ENCODE data around the gene GPD2.

GPD2 gene

GRCh38 chr2:156435718-156436496 lies at the start of gene GPD2:
Gene GPD2 (plus strand): TSS chr2:156436379. CDS start chr2:156476106, 39,727 bp downstream.
- no peak for TF ChIP-seq ZNF8 (CRISPR knock-in tag; IDR thresholded peaks at IDR 0.05)
- no peak for TF ChIP-seq ZC3H10 (CRISPR knock-in tag; IDR thresholded peaks at IDR 0.05)
- TF ChIP-seq TCF4 (CRISPR knock-in tag; IDR thresholded peaks at IDR 0.05; ENCODE audit: borderline replicate concordance), result no peak
- no peak for TF ChIP-seq CREB5 (CRISPR knock-in tag; IDR thresholded peaks at IDR 0.05; ENCODE audit: low read depth)
- no peak for TF ChIP-seq TOX (CRISPR knock-in tag; IDR thresholded peaks at IDR 0.05; ENCODE audit: borderline replicate concordance)
- TF ChIP-seq PATZ1 (CRISPR knock-in tag; IDR thresholded peaks at IDR 0.05; ENCODE audit: borderline replicate concordance), result peak; percentile 24; the same call in 1 of the 2 replicates
- TF ChIP-seq GLIS3 (CRISPR knock-in tag; IDR thresholded peaks at IDR 0.05), result no peak
- TF ChIP-seq ISL1 (CRISPR knock-in tag; IDR thresholded peaks at IDR 0.05), result no peak
- TF ChIP-seq RARB (CRISPR knock-in tag; IDR thresholded peaks at IDR 0.05), result no peak
- TF ChIP-seq PPARA (CRISPR knock-in tag; IDR thresholded peaks at IDR 0.05; ENCODE audit: borderline replicate concordance), result no peak
- TF ChIP-seq BACH2 (CRISPR knock-in tag; IDR thresholded peaks at IDR 0.05; ENCODE audit: borderline replicate concordance), result no peak
- TF ChIP-seq TSHZ2 (CRISPR knock-in tag; IDR thresholded peaks at IDR 0.05), result no peak; the same call in 1 of the 2 replicates
- 0 out of 2 replicates have a peak, but pooled peaks have one; percentile 57 for TF ChIP-seq CSDC2 (CRISPR knock-in tag; IDR thresholded peaks at IDR 0.05)
- ATAC-seq, result peak; percentile 97

- TF ChIP-seq ESRRG (CRISPR knock-in tag; IDR thresholded peaks at IDR 0.05) (no peak), TOX (CRISPR knock-in tag; IDR thresholded peaks at IDR 0.05; ENCODE audit: borderline replicate concordance) (no peak), PPARA (CRISPR knock-in tag; IDR thresholded peaks at IDR 0.05; ENCODE audit: borderline replicate concordance) (no peak), ZFP30 (CRISPR knock-in tag; IDR thresholded peaks at IDR 0.05) (no peak), TCF4 (CRISPR knock-in tag; IDR thresholded peaks at IDR 0.05; ENCODE audit: borderline replicate concordance) (no peak), ZNF565 (CRISPR knock-in tag; conservative IDR thresholded peaks at IDR 0.05; ENCODE audit: low read depth) (no peak), BACH2 (CRISPR knock-in tag; IDR thresholded peaks at IDR 0.05; ENCODE audit: borderline replicate concordance) (no peak), SNAI2 (CRISPR knock-in tag; IDR thresholded peaks at IDR 0.05) (no peak), GLIS3 (CRISPR knock-in tag; IDR thresholded peaks at IDR 0.05) (no peak), OSR1 (CRISPR knock-in tag; IDR thresholded peaks at IDR 0.05) (no peak), PATZ1 (CRISPR knock-in tag; IDR thresholded peaks at IDR 0.05; ENCODE audit: borderline replicate concordance) (no peak), ZNF70 (CRISPR knock-in tag; IDR thresholded peaks at IDR 0.05) (no peak)
Observed at GRCh38 chr2:156394033-156394741, 42.0 kb upstream of the GPD2 start.

GRCh38 chr2:156396126-156396525 lies 40.1 kb upstream of the GPD2 start:
- ATAC-seq, result no peak
- TF ChIP-seq OSR1 (CRISPR knock-in tag; IDR thresholded peaks at IDR 0.05) (no peak), BACH2 (CRISPR knock-in tag; IDR thresholded peaks at IDR 0.05; ENCODE audit: borderline replicate concordance) (no peak), GLIS3 (CRISPR knock-in tag; IDR thresholded peaks at IDR 0.05) (no peak), CSRNP3 (CRISPR knock-in tag; IDR thresholded peaks at IDR 0.05) (no peak)

More at GRCh38 chr2:156394033-156394741, 42.0 kb upstream of the GPD2 start:
- peak; percentile 53; the same call in 2 of the 3 replicates for ATAC-seq

Data from SK-N-SH treated with all-trans-retinoic acid at 6 μM for 48 hours (cell line).